Right lobe of liver (tissue), 6 donors: ENCODE measurements around the gene HMGB1. TPM values are rescaled to one million over a fixed set of nuclear protein-coding genes. Genes with fewer than 3 reads are reported as not detected.

Experiments
- ATAC-seq, 4 donors: fragments of 200-7000 bp; cut with Tn5 transposase; one replicate each; pipeline ENCODE4 v1.9.1; 2020; ENCODE audit warnings: mild to moderate bottlenecking in 4 of 4, moderate library complexity in 4 of 4
- DNase-seq, 3 donors: peaks; one replicate each; pipeline ENCODE4 v3.0.0-alpha.2; 2020
- H3K27ac ChIP-seq, 3 donors: fragments of 200-600 bp; one replicate each; pipeline ENCODE4 v1.8.0; 2022
- H3K27me3 ChIP-seq, 2 donors: fragments of 200-600 bp; one replicate each; pipeline ENCODE4 v1.8.0; 2022
- H3K36me3 ChIP-seq, 4 donors: fragments of 200-600 bp; sonication (generic) in 1 of 4; one replicate each; pipeline versions ENCODE4 v1.5.1 to v1.8.0; 2017 to 2022; ENCODE audit warnings: control low read depth in 1 of 4
- H3K4me1 ChIP-seq, 4 donors: fragments of 200-600 bp; sonication (generic) in 1 of 4; one replicate each; pipeline versions ENCODE4 v1.5.1 to v1.8.0; 2017 to 2022; ENCODE audit warnings: control low read depth in 1 of 4
- H3K4me3 ChIP-seq, 3 donors: fragments of 200-600 bp; one replicate each; pipeline ENCODE4 v1.8.0; 2022
- H3K9me3 ChIP-seq, 4 donors: fragments of 200-600 bp; sonication (generic) in 1 of 4; one replicate each; pipeline versions ENCODE4 v1.5.1 to v1.8.0; 2017 to 2022; ENCODE audit warnings: control low read depth in 1 of 4
- CTCF ChIP-seq, 4 donors: fragments of 200-600 bp in 3 of 4; fragments of 450-650 bp in 1 of 4; IDR thresholded peaks; one replicate each; pipeline versions ENCODE4 v1.5.1 to v1.8.0; 2016 to 2022; ENCODE audit warnings: antibody characterized with exemption in 4 of 4, mild to moderate bottlenecking in 2 of 4
- POLR2A ChIP-seq: fragments of 450-650 bp; IDR thresholded peaks from one replicate; pipeline ENCODE4 v1.6.1; 2017; ENCODE audit warnings: antibody characterized with exemption, mild to moderate bottlenecking
- WGBS: methylation state at CpG from one replicate; pipeline ENCODE4 v1.1.6; 2018; ENCODE audit warnings: low coverage, low lambda C conversion rate; ENCODE audit not compliant: insufficient coverage; ENCODE audit errors: missing lambda C conversion rate; 5-methylcytosine and 5-hydroxymethylcytosine counted together
- intact Hi-C, 2 donors: fragments of 100-400 bp; cut with DNase I; formaldehyde crosslinking; loops; one replicate each; pipeline versions ENCODE4 v1.11.2 to v1.14.1; 2022
- total RNA-seq, 6 experiments: library from RNA; depleted of rRNA in 2 of 6; stranded (reverse); fragments of >200 nt in 2 of 6; fragmentation: NEBNext Ultra II Directional in 3 of 6; extraction: Animal tissue kit (Norgen Biotek cat#: 25700) in 3 of 6; gene quantifications; one replicate each; pipeline versions ENCODE4 v1.1.0 to v1.2.4, GENCODE V29; 2016 to 2023
- donor health status: DM: no; HTN: yes; CAD: no.
- donor health status: DM: no; HTN: no; CAD: no.
- donor health status: DM: no; HTN: no; CAD: no.
- donor health status: DM: no; HTN: yes; CAD: no.
- donor health status: DM: no; HTN: yes; CAD: no.

The HMGB1 gene
- total RNA-seq, 6 experiments from 2014 or later, result 80.6 to 167 (median 107) TPM

- intact Hi-C loops, result no loop called here
- TF ChIP-seq CTCF (IDR thresholded peaks at IDR 0.05) (no peak), POLR2A (no peak)
- Histone ChIP-seq H3K4me1 (peaks cover 0 to 7% (median 2%) of the 10 kb centered on the region in 4 donors), H3K9me3 (no peaks in the 10 kb centered on the region), H3K27ac (no peak overlapping the region), H3K4me3 (no peak overlapping the region), H3K27me3 (no peaks in the 10 kb centered on the region), H3K36me3 (no peaks in the 10 kb centered on the region)
- 93% methylated on average over 6 of the region's 6 CpGs for WGBS
- no peak for DNase-seq
- ATAC-seq, result no peak
Measured at GRCh38 chr13:30418075-30418716, 47.5 kb downstream of the HMGB1 start.

GRCh38 chr13:30416471-30416870 lies 49.3 kb downstream of the HMGB1 start:
- H3K4me1 ChIP-seq, result peaks cover 0 to 7% (median 0%) of the 10 kb centered on the region in 4 donors
- no peak for ATAC-seq
- no peaks in the 10 kb centered on the region for H3K9me3 ChIP-seq
- H3K27me3 ChIP-seq, result no peaks in the 10 kb centered on the region
- no peak overlapping the region for H3K4me3 ChIP-seq
- H3K36me3 ChIP-seq, result no peaks in the 10 kb centered on the region
- no peak for DNase-seq
- intact Hi-C loops, result no loop called here
- 80% methylated on average over 1 of the region's 1 CpG for WGBS
- TF ChIP-seq POLR2A (no peak), CTCF (IDR thresholded peaks at IDR 0.05) (no peak)
- no peak overlapping the region for H3K27ac ChIP-seq

- intact Hi-C loops, result no loop called here
- no peaks in the 10 kb centered on the region for H3K4me1 ChIP-seq
- no peak overlapping the region for H3K4me3 ChIP-seq
- DNase-seq, result no peak
- no peaks in the 10 kb centered on the region for H3K36me3 ChIP-seq
- 80% methylated on average over 3 of the region's 3 CpGs for WGBS
- H3K9me3 ChIP-seq, result no peaks in the 10 kb centered on the region
- H3K27me3 ChIP-seq, result no peaks in the 10 kb centered on the region
- ATAC-seq, result no peak
- H3K27ac ChIP-seq, result no peak overlapping the region
- TF ChIP-seq POLR2A, result no peak
- no peak for TF ChIP-seq CTCF (IDR thresholded peaks at IDR 0.05)
Measured at GRCh38 chr13:30415430-30416030, 50.2 kb downstream of the HMGB1 start.

- intact Hi-C loops, result no loop called here
Measured at GRCh38 chr13:30413842-30414241, 51.9 kb downstream of the HMGB1 start.

More at GRCh38 chr13:30413842-30414241, 51.9 kb downstream of the HMGB1 start:
- H3K4me3 ChIP-seq, result no peak overlapping the region
- H3K27me3 ChIP-seq, result no peaks in the 10 kb centered on the region
- ATAC-seq, result no peak
- H3K4me1 ChIP-seq, result no peaks in the 10 kb centered on the region
- no peaks in the 10 kb centered on the region for H3K9me3 ChIP-seq
- no peaks in the 10 kb centered on the region for H3K36me3 ChIP-seq
- 40% methylated on average over 3 of the region's 3 CpGs for WGBS
- no peak for DNase-seq
- TF ChIP-seq CTCF (IDR thresholded peaks at IDR 0.05) (no peak), POLR2A (no peak)
- H3K27ac ChIP-seq, result no peak overlapping the region
